ENCODE data around the gene LILRB3.
"Not testable (repeated sequence)": the region's sequence is repeated elsewhere in the genome, so short reads cannot be mapped to it uniquely, and the experiment has no call there.

The LILRB3 gene

GRCh38 chr19:54209811-54210494 lies 12.9 kb downstream of the LILRB3 start:
- DNase-seq (ENCODE audit: low spot score), result no peak

- no peak for DNase-seq (ENCODE audit: low spot score)
Observed at GRCh38 chr19:54209058-54209810, 13.6 kb downstream of the LILRB3 start.

- no peak for DNase-seq (ENCODE audit: low spot score)
Observed at GRCh38 chr19:54208784-54209057, 14.1 kb downstream of the LILRB3 start.

- DNase-seq (ENCODE audit: low spot score), result no peak
Observed at GRCh38 chr19:54207983-54208783, 14.6 kb downstream of the LILRB3 start.

GRCh38 chr19:54207676-54207982 lies 15.2 kb downstream of the LILRB3 start:
- DNase-seq (ENCODE audit: low spot score), result no peak

- not testable (repeated sequence) for DNase-seq (ENCODE audit: low spot score)
Observed at GRCh38 chr19:54207193-54207592, 15.6 kb downstream of the LILRB3 start.

GRCh38 chr19:54206831-54207177 lies 16.0 kb downstream of the LILRB3 start:
- DNase-seq (ENCODE audit: low spot score), result no peak

- DNase-seq (ENCODE audit: low spot score), result no peak
Observed at GRCh38 chr19:54206030-54206830, 16.6 kb downstream of the LILRB3 start.

- no peak for DNase-seq (ENCODE audit: low spot score)
Observed at GRCh38 chr19:54204767-54205468, 17.9 kb downstream of the LILRB3 start.

GRCh38 chr19:54203151-54203611 lies 19.6 kb downstream of the LILRB3 start:
- no peak for DNase-seq (ENCODE audit: low spot score)

- DNase-seq (ENCODE audit: low spot score), result no peak
Observed at GRCh38 chr19:54201980-54202379, 20.8 kb downstream of the LILRB3 start.

- no peak for DNase-seq (ENCODE audit: low spot score)
Observed at GRCh38 chr19:54201172-54201701, 21.6 kb downstream of the LILRB3 start.

GRCh38 chr19:54199401-54199800 lies 23.4 kb downstream of the LILRB3 start:
- DNase-seq (ENCODE audit: low spot score), result no peak

GRCh38 chr19:54197121-54197520 lies 25.7 kb downstream of the LILRB3 start:
- no peak for DNase-seq (ENCODE audit: low spot score)

- DNase-seq (ENCODE audit: low spot score), result no peak
Observed at GRCh38 chr19:54196536-54196935, 26.3 kb downstream of the LILRB3 start.

GRCh38 chr19:54194463-54194862 lies 28.3 kb downstream of the LILRB3 start:
- not testable (repeated sequence) for DNase-seq (ENCODE audit: low spot score)

GRCh38 chr19:54193011-54193410 lies 29.8 kb downstream of the LILRB3 start:
- DNase-seq (ENCODE audit: low spot score), result no peak

GRCh38 chr19:54191811-54192453 lies 30.9 kb downstream of the LILRB3 start:
- no peak for DNase-seq (ENCODE audit: low spot score)

GRCh38 chr19:54191011-54191810 lies 31.6 kb downstream of the LILRB3 start, which contains the start of gene TSEN34:
Gene TSEN34, plus strand, starts transcription at chr19:54191308. Its CDS starts 57 bp downstream, at chr19:54191365.
- peak; percentile 96 for DNase-seq (ENCODE audit: low spot score)

GRCh38 chr19:54190503-54191010 lies 32.2 kb downstream of the LILRB3 start:
- DNase-seq (ENCODE audit: low spot score), result peak; percentile 99

All from ecto neural progenitor cell (in vitro differentiated cells).